ENCODE data around the gene SSUH2. TPM values are rescaled to one million over a fixed set of nuclear protein-coding genes. Genes with fewer than 3 reads are reported as not detected.

SSUH2 gene
- total and polyA plus RNA-seq, 9 of the 15 experiments (the other 6 are each of a cell fraction or from before 2014, with no cell fraction given): 0.04 to 0.17 (median 0.04) TPM; not detected in 6

DNA sequence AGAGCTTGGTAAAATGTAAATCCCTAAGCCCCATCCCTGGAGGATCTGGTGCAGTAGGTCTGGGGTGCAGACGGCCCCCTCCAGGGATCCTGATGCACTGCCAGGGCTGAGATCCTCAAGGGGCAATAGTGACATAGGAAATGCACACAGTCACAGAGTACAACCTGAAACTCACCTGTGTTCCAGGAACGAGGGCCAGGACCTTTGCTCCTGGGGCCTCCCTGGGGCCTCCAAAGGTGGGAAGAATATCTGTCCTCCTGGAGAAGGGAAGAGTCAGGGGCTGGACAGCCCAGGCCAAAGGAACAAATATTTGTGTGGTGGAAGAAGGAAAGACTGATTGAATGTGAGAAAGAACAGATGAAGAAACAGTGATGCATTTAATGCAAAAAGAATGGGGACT lies 9.5 kb downstream of the SSUH2 start:
- no peak overlapping the region for H3K27ac ChIP-seq (ENCODE audit: extremely low read depth, low read depth, low read length)
- peaks cover 0 to 3% of the 10 kb centered on the region in 2 experiments; a peak in 2 of 5 replicates for H3K4me1 ChIP-seq (replicated peaks in 1 of 2; ENCODE audit: control insufficient read depth in 2 of 2, insufficient read depth in 2 of 2, low read length in 2 of 2)
- intact Hi-C loops (cut with micrococcal nuclease): no loop called here
- H4K20me1 ChIP-seq (replicated peaks; ENCODE audit: control insufficient read depth, insufficient read depth, low read length): peaks cover 5% of the 10 kb centered on the region; the same call in 1 of the 2 replicates
- no peaks in the 10 kb centered on the region for H3K9me3 ChIP-seq (replicated peaks; ENCODE audit: control insufficient read depth, insufficient read depth, low read depth, low read length)
- H3K4me2 ChIP-seq (ENCODE audit: insufficient read depth, low read length): no peak overlapping the region
- CTCF ChIA-PET (ENCODE audit: low intra/inter-chr PET ratio): no interaction called here
- DNase-seq (ENCODE audit: extremely low read depth in 1 of 4, low spot score in 3 of 4) (no peak), ATAC-seq (no peak), FAIRE-seq (no peak)
- no peaks in the 10 kb centered on the region for H3K36me3 ChIP-seq (ENCODE audit: control insufficient read depth, insufficient read depth, low read length)
- TF ChIP-seq MCM5 (IDR thresholded peaks at IDR 0.05; ENCODE audit: low read depth) (no peak), ZNF175 (CRISPR knock-in tag; IDR thresholded peaks at IDR 0.05; ENCODE audit: low read depth) (no peak), STAT5B (CRISPR knock-in tag; IDR thresholded peaks at IDR 0.05) (no peak), ASH1L (IDR thresholded peaks at IDR 0.05; ENCODE audit: borderline replicate concordance, low read depth, partially characterized antibody) (no peak), ZNF316 (IDR thresholded peaks at IDR 0.05) (no peak), ZNF184 (CRISPR knock-in tag; IDR thresholded peaks at IDR 0.05) (no peak)
- TF ChIP-seq, protein P1, sequence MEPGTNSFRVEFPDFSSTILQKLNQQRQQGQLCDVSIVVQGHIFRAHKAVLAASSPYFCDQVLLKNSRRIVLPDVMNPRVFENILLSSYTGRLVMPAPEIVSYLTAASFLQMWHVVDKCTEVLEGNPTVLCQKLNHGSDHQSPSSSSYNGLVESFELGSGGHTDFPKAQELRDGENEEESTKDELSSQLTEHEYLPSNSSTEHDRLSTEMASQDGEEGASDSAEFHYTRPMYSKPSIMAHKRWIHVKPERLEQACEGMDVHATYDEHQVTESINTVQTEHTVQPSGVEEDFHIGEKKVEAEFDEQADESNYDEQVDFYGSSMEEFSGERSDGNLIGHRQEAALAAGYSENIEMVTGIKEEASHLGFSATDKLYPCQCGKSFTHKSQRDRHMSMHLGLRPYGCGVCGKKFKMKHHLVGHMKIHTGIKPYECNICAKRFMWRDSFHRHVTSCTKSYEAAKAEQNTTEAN (CRISPR knock-in tag; IDR thresholded peaks at IDR 0.05): no peak
- POLR2A ChIA-PET: interaction anchor here (1.4 to 1.5 kb wide), 2 partner anchors 10 to 26 kb away, joined by 3 read pairs; no protein-coding TSS in a partner anchor
- 0% methylated on average over 2 of the region's 2 CpGs for WGBS (ENCODE audit: insufficient coverage, low coverage, missing lambda C conversion rate)
- H2AFZ ChIP-seq (ENCODE audit: low read depth, low read length): no peak overlapping the region
- peaks cover 19 to 60% of the 10 kb centered on the region in 2 experiments; a peak in 4 of 5 replicates for H3K27me3 ChIP-seq (ENCODE audit: control insufficient read depth in 2 of 2, insufficient read depth in 2 of 2, low read length in 2 of 2)
- no TSS peak for BruUV-seq (replicated peaks)
- no peak overlapping the region for H3K9ac ChIP-seq (ENCODE audit: insufficient read depth in 1 of 2, low read depth in 2 of 2, low read length in 2 of 2)
- H3K4me3 ChIP-seq: no peak overlapping the region
- no peaks in the 10 kb centered on the region for H3K79me2 ChIP-seq (ENCODE audit: control insufficient read depth, insufficient read depth, low read length)
- H3K9me1 ChIP-seq (ENCODE audit: control insufficient read depth, insufficient read depth, low read length): no peaks in the 10 kb centered on the region
- in situ Hi-C loops (cut with MboI): no loop called here

Measured in K562 (cell line).